GM23338 (cell line): ENCODE measurements around the gene VSTM2L. TPM values are rescaled to one million over a fixed set of nuclear protein-coding genes. Genes with fewer than 3 reads are reported as not detected.

Source experiments
- ATAC-seq: fragments of 200-7000 bp; cut with Tn5 transposase; 3 replicates; pipeline ENCODE4 v1.9.1; 2020
- DNase-seq: peaks from one replicate; pipeline ENCODE4 v3.0.0-alpha.2; 2015; ENCODE audit warnings: low spot score
- H2AFZ ChIP-seq: fragments of 200-600 bp; sonication (generic); 2 replicates; pipeline ENCODE4 v1.8.0; 2016; ENCODE audit warnings: antibody characterized with exemption, mild to moderate bottlenecking, moderate library complexity
- H3F3A ChIP-seq: fragments of 200-600 bp; sonication (generic); replicated peaks from 2 replicates; pipeline ENCODE4 v1.8.0; 2017; ENCODE audit warnings: antibody characterized with exemption, mixed run types, low read depth
- H3K27ac ChIP-seq: fragments of 200-600 bp; sonication (generic); 2 replicates; pipeline ENCODE4 v1.6.1; 2016; ENCODE audit warnings: low read depth
- H3K27me3 ChIP-seq: fragments of 200-600 bp; sonication (generic); 2 replicates; pipeline ENCODE4 v1.8.0; 2016; ENCODE audit warnings: mild to moderate bottlenecking, mixed run types, moderate library complexity; ENCODE audit not compliant: insufficient read depth
- H3K36me3 ChIP-seq: fragments of 200-600 bp; sonication (generic); 2 replicates; pipeline ENCODE4 v1.8.0; 2016; ENCODE audit warnings: mild to moderate bottlenecking; ENCODE audit not compliant: insufficient read depth
- H3K4me1 ChIP-seq: fragments of 200-600 bp; sonication (generic); 2 replicates; pipeline ENCODE4 v1.8.0; 2016; ENCODE audit warnings: mild to moderate bottlenecking, moderate library complexity; ENCODE audit not compliant: insufficient read depth
- H3K4me2 ChIP-seq: fragments of 200-600 bp; sonication (generic); 2 replicates; pipeline ENCODE4 v1.7.1; 2017; ENCODE audit warnings: mixed run types
- H3K4me3 ChIP-seq: fragments of 200-600 bp; sonication (generic); 2 replicates; pipeline ENCODE4 v1.6.1; 2016; ENCODE audit warnings: mixed run types
- H3K79me2 ChIP-seq: fragments of 200-600 bp; sonication (generic); replicated peaks from 2 replicates; pipeline ENCODE4 v1.8.0; 2017; ENCODE audit warnings: mild to moderate bottlenecking; ENCODE audit not compliant: insufficient read depth
- H3K9me2 ChIP-seq: fragments of 200-600 bp; sonication (generic); 2 replicates; pipeline ENCODE4 v1.8.0; 2017; ENCODE audit not compliant: insufficient read depth
- H4K20me1 ChIP-seq: fragments of 200-600 bp; sonication (generic); replicated peaks from 2 replicates; pipeline ENCODE4 v1.8.0; 2017; ENCODE audit warnings: mild to moderate bottlenecking; ENCODE audit not compliant: insufficient read depth
- H3K27ac Mint-ChIP-seq: 2 replicates; pipeline ENCODE4 v1.8.0; 2020; ENCODE audit warnings: inconsistent platforms, mild to moderate bottlenecking, moderate library complexity, mixed read lengths
- H3K27me3 Mint-ChIP-seq: 3 replicates; pipeline ENCODE4 v1.8.0; 2022; ENCODE audit warnings: low read depth, mild to moderate bottlenecking, moderate library complexity, mixed read lengths, inconsistent platforms; ENCODE audit not compliant: insufficient read depth, poor library complexity
- H3K36me3 Mint-ChIP-seq: 3 replicates; pipeline ENCODE4 v1.8.0; 2021; ENCODE audit warnings: low read depth, mild to moderate bottlenecking, inconsistent platforms, moderate library complexity, mixed read lengths
- H3K4me1 Mint-ChIP-seq: 3 replicates; pipeline ENCODE4 v1.8.0; 2020; ENCODE audit warnings: mild to moderate bottlenecking, inconsistent platforms, mixed read lengths
- H3K4me3 Mint-ChIP-seq: 3 replicates; pipeline ENCODE4 v1.8.0; 2021; ENCODE audit warnings: moderate library complexity, mild to moderate bottlenecking, inconsistent platforms, mixed read lengths
- H3K9me3 Mint-ChIP-seq: 3 replicates; pipeline ENCODE4 v1.8.0; 2020; ENCODE audit warnings: moderate library complexity, mild to moderate bottlenecking, inconsistent platforms, mixed read lengths
- CREB1 ChIP-seq: fragments of 250-450 bp; sonication (Bioruptor Pico); IDR thresholded peaks from 2 replicates; pipeline ENCODE4 v1.5.0; 2020; ENCODE audit warnings: low read depth, mild to moderate bottlenecking, moderate library complexity
- EZH2 ChIP-seq: fragments of 200-600 bp; sonication (generic); IDR thresholded peaks from one replicate; pipeline ENCODE4 v1.8.0; 2017; ENCODE audit warnings: antibody characterized with exemption, mild to moderate bottlenecking, low read depth; ENCODE audit not compliant: unreplicated experiment
- EZH2phosphoT487 ChIP-seq: fragments of 200-600 bp; sonication (generic); IDR thresholded peaks from one replicate; pipeline ENCODE4 v1.8.1; 2018; ENCODE audit warnings: antibody characterized with exemption; ENCODE audit not compliant: unreplicated experiment
- JUNB ChIP-seq: IDR thresholded peaks from one replicate; pipeline ENCODE4 v1.6.1; 2016; ENCODE audit warnings: antibody characterized with exemption; ENCODE audit not compliant: unreplicated experiment
- NANOG ChIP-seq: IDR thresholded peaks from 2 replicates; pipeline ENCODE4 v1.6.1; 2016; ENCODE audit warnings: antibody characterized with exemption, borderline replicate concordance
- POLR2AphosphoS5 ChIP-seq: IDR thresholded peaks from 2 replicates; pipeline ENCODE4 v1.6.1; 2016; ENCODE audit warnings: antibody characterized with exemption, low read depth
- STAT1 ChIP-seq: IDR thresholded peaks from one replicate; pipeline ENCODE4 v1.6.1; 2016; ENCODE audit warnings: antibody characterized with exemption; ENCODE audit not compliant: unreplicated experiment
- ZNF114 ChIP-seq: fragments of 250-450 bp; sonication (Bioruptor Pico); IDR thresholded peaks from 2 replicates; pipeline ENCODE4 v1.5.0; 2020; ENCODE audit warnings: mild to moderate bottlenecking, moderate library complexity
- ZNF331 ChIP-seq: fragments of 250-450 bp; sonication (Bioruptor Pico); IDR thresholded peaks from 2 replicates; pipeline ENCODE4 v1.5.0; 2020; ENCODE audit warnings: low read depth, mild to moderate bottlenecking, moderate library complexity
- polyA plus RNA-seq: library from polyadenylated mRNA; unstranded; fragments of >200 nt; fragmentation: Nextera tagmentation; extraction: Ambion mirVana; gene quantifications from 2 replicates; pipeline ENCODE4 v1.2.1, GENCODE V29; 2016
- total RNA-seq: library from RNA; depleted of rRNA; stranded (reverse); fragments of >200 nt; shearing (Covaris generic); gene quantifications from 2 replicates; pipeline ENCODE4 v1.2.3, GENCODE V29; 2014
- TF ChIP-seq, protein P1 (sequence below): IDR thresholded peaks from 2 replicates; pipeline ENCODE4 v1.6.1; 2016; ENCODE audit warnings: antibody characterized with exemption
- TF ChIP-seq, protein P2 (sequence below): IDR thresholded peaks from one replicate; pipeline ENCODE4 v1.6.1; 2018; ENCODE audit warnings: antibody characterized with exemption; ENCODE audit not compliant: unreplicated experiment
- TF ChIP-seq, protein P3 (sequence below): fragments of 250-450 bp; sonication (Bioruptor Pico); IDR thresholded peaks from 2 replicates; pipeline ENCODE4 v1.5.0; 2020; ENCODE audit warnings: mild to moderate bottlenecking, moderate library complexity
- TF ChIP-seq, protein P4 (sequence below), 2 experiments: fragments of 200-600 bp in 1 of 2; sonication (generic) in 1 of 2; conservative IDR thresholded peaks; 2 replicates each; pipeline versions ENCODE4 v1.5.1 to v1.6.1; 2016 to 2017; ENCODE audit warnings: antibody characterized with exemption in 2 of 2, low read depth in 2 of 2, mild to moderate bottlenecking in 2 of 2, moderate library complexity in 1 of 2

The VSTM2L gene
- total and polyA plus RNA-seq, 2 experiments from 2014 or later, result 0.60 to 1.9 TPM

DNA sequence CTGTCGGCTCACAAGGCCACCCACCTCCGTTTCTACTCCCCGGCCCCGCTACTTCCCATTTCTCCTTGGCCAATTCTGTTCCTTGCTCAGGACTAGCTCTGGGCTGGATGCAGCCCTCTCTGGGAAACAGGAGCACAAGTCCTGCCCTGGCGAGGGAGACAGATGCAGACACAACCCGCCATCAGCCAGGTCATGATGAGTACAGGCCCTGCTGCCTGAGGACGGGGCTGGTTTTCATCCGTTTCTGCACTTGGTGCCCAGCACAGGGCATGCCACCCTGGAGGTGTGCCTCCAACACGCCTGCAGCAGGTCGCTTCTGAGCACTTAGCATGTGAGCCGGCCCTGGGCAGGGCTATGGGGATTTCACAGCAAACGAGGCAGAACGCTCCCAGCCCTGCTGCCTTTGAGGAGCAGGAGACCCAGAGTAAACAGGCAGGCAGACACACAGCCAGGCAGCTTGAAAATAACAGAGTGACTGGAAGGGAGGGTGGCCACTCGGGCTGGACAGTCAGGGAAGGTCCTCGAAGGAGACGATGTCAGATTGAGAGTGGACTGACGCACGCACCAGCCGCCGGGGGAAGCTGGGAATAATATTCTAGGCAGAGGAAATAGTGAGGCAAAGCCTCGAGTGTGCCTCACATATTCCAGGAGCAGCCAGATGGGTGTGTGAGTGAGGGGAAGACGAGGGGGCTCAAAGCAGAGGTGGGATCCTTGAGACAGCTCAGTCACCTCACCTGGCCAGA, 21.2 kb upstream of the VSTM2L start:
- no peak overlapping the region for H3K4me3 Mint-ChIP-seq
- H3K36me3 Mint-ChIP-seq, result no peaks in the 10 kb centered on the region
- Histone ChIP-seq H4K20me1 (no peaks in the 10 kb centered on the region; the same call in 1 of the 2 replicates), H2AFZ (no peak overlapping the region), H3K27me3 (no peaks in the 10 kb centered on the region), H3K4me3 (no peak overlapping the region), H3K79me2 (no peaks in the 10 kb centered on the region), H3K4me1 (no peaks in the 10 kb centered on the region), H3K9me2 (no peaks in the 10 kb centered on the region), H3K27ac (no peak overlapping the region), H3K36me3 (no peaks in the 10 kb centered on the region), H3F3A (no peaks in the 10 kb centered on the region), H3K4me2 (no peak overlapping the region)
- ATAC-seq (no peak), DNase-seq (no peak)
- H3K27me3 Mint-ChIP-seq, result peaks cover 13% of the 10 kb centered on the region
- peaks cover 7% of the 10 kb centered on the region for H3K4me1 Mint-ChIP-seq
- H3K27ac Mint-ChIP-seq, result no peak overlapping the region; the same call in 1 of the 2 replicates
- TF ChIP-seq, protein P1, sequence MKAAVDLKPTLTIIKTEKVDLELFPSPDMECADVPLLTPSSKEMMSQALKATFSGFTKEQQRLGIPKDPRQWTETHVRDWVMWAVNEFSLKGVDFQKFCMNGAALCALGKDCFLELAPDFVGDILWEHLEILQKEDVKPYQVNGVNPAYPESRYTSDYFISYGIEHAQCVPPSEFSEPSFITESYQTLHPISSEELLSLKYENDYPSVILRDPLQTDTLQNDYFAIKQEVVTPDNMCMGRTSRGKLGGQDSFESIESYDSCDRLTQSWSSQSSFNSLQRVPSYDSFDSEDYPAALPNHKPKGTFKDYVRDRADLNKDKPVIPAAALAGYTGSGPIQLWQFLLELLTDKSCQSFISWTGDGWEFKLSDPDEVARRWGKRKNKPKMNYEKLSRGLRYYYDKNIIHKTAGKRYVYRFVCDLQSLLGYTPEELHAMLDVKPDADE, result no peak
- TF ChIP-seq EZH2phosphoT487 (no peak), JUNB (no peak), EZH2 (no peak), NANOG (no peak), POLR2AphosphoS5 (no peak), STAT1 (no peak), CREB1 (CRISPR knock-in tag) (no peak), ZNF331 (CRISPR knock-in tag) (no peak), ZNF114 (CRISPR knock-in tag) (no peak)
- TF ChIP-seq, protein P2, sequence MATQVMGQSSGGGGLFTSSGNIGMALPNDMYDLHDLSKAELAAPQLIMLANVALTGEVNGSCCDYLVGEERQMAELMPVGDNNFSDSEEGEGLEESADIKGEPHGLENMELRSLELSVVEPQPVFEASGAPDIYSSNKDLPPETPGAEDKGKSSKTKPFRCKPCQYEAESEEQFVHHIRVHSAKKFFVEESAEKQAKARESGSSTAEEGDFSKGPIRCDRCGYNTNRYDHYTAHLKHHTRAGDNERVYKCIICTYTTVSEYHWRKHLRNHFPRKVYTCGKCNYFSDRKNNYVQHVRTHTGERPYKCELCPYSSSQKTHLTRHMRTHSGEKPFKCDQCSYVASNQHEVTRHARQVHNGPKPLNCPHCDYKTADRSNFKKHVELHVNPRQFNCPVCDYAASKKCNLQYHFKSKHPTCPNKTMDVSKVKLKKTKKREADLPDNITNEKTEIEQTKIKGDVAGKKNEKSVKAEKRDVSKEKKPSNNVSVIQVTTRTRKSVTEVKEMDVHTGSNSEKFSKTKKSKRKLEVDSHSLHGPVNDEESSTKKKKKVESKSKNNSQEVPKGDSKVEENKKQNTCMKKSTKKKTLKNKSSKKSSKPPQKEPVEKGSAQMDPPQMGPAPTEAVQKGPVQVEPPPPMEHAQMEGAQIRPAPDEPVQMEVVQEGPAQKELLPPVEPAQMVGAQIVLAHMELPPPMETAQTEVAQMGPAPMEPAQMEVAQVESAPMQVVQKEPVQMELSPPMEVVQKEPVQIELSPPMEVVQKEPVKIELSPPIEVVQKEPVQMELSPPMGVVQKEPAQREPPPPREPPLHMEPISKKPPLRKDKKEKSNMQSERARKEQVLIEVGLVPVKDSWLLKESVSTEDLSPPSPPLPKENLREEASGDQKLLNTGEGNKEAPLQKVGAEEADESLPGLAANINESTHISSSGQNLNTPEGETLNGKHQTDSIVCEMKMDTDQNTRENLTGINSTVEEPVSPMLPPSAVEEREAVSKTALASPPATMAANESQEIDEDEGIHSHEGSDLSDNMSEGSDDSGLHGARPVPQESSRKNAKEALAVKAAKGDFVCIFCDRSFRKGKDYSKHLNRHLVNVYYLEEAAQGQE, result no peak
- TF ChIP-seq, protein P3, sequence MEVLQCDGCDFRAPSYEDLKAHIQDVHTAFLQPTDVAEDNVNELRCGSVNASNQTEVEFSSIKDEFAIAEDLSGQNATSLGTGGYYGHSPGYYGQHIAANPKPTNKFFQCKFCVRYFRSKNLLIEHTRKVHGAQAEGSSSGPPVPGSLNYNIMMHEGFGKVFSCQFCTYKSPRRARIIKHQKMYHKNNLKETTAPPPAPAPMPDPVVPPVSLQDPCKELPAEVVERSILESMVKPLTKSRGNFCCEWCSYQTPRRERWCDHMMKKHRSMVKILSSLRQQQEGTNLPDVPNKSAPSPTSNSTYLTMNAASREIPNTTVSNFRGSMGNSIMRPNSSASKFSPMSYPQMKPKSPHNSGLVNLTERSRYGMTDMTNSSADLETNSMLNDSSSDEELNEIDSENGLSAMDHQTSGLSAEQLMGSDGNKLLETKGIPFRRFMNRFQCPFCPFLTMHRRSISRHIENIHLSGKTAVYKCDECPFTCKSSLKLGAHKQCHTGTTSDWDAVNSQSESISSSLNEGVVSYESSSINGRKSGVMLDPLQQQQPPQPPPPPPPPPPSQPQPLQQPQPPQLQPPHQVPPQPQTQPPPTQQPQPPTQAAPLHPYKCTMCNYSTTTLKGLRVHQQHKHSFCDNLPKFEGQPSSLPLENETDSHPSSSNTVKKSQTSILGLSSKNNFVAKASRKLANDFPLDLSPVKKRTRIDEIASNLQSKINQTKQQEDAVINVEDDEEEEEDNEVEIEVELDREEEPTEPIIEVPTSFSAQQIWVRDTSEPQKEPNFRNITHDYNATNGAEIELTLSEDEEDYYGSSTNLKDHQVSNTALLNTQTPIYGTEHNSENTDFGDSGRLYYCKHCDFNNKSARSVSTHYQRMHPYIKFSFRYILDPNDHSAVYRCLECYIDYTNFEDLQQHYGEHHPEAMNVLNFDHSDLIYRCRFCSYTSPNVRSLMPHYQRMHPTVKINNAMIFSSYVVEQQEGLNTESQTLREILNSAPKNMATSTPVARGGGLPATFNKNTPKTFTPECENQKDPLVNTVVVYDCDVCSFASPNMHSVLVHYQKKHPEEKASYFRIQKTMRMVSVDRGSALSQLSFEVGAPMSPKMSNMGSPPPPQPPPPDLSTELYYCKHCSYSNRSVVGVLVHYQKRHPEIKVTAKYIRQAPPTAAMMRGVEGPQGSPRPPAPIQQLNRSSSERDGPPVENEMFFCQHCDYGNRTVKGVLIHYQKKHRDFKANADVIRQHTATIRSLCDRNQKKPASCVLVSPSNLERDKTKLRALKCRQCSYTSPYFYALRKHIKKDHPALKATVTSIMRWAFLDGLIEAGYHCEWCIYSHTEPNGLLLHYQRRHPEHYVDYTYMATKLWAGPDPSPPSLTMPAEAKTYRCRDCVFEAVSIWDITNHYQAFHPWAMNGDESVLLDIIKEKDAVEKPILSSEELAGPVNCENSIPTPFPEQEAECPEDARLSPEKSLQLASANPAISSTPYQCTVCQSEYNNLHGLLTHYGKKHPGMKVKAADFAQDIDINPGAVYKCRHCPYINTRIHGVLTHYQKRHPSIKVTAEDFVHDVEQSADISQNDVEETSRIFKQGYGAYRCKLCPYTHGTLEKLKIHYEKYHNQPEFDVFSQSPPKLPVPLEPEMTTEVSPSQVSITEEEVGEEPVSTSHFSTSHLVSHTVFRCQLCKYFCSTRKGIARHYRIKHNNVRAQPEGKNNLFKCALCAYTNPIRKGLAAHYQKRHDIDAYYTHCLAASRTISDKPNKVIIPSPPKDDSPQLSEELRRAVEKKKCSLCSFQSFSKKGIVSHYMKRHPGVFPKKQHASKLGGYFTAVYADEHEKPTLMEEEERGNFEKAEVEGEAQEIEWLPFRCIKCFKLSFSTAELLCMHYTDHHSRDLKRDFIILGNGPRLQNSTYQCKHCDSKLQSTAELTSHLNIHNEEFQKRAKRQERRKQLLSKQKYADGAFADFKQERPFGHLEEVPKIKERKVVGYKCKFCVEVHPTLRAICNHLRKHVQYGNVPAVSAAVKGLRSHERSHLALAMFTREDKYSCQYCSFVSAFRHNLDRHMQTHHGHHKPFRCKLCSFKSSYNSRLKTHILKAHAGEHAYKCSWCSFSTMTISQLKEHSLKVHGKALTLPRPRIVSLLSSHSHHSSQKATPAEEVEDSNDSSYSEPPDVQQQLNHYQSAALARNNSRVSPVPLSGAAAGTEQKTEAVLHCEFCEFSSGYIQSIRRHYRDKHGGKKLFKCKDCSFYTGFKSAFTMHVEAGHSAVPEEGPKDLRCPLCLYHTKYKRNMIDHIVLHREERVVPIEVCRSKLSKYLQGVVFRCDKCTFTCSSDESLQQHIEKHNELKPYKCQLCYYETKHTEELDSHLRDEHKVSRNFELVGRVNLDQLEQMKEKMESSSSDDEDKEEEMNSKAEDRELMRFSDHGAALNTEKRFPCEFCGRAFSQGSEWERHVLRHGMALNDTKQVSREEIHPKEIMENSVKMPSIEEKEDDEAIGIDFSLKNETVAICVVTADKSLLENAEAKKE (CRISPR knock-in tag), result no peak
- TF ChIP-seq, protein P4, sequence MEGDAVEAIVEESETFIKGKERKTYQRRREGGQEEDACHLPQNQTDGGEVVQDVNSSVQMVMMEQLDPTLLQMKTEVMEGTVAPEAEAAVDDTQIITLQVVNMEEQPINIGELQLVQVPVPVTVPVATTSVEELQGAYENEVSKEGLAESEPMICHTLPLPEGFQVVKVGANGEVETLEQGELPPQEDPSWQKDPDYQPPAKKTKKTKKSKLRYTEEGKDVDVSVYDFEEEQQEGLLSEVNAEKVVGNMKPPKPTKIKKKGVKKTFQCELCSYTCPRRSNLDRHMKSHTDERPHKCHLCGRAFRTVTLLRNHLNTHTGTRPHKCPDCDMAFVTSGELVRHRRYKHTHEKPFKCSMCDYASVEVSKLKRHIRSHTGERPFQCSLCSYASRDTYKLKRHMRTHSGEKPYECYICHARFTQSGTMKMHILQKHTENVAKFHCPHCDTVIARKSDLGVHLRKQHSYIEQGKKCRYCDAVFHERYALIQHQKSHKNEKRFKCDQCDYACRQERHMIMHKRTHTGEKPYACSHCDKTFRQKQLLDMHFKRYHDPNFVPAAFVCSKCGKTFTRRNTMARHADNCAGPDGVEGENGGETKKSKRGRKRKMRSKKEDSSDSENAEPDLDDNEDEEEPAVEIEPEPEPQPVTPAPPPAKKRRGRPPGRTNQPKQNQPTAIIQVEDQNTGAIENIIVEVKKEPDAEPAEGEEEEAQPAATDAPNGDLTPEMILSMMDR (conservative IDR thresholded peaks at IDR 0.05; ENCODE audit: low read depth in 2 of 2), result no peak
- H3K9me3 Mint-ChIP-seq, result no peaks in the 10 kb centered on the region; the same call in 2 of the 3 replicates
